Stimulated activated CD4-positive, alpha-beta T cell treated with anti-CD3 and anti-CD28 coated beads, Interleukin-15, amount 100 ng/mL, for 24 hours (primary cell): ENCODE results near the gene PCMT1.
"Not testable (repeated sequence)": the region's sequence is repeated elsewhere in the genome, so short reads cannot be mapped to it uniquely, and the experiment has no call there.

ENCODE experiments used
- DNase-seq: peaks from one replicate; pipeline ENCODE4 v3.0.0-alpha.2; 2020

Gene PCMT1

DNA sequence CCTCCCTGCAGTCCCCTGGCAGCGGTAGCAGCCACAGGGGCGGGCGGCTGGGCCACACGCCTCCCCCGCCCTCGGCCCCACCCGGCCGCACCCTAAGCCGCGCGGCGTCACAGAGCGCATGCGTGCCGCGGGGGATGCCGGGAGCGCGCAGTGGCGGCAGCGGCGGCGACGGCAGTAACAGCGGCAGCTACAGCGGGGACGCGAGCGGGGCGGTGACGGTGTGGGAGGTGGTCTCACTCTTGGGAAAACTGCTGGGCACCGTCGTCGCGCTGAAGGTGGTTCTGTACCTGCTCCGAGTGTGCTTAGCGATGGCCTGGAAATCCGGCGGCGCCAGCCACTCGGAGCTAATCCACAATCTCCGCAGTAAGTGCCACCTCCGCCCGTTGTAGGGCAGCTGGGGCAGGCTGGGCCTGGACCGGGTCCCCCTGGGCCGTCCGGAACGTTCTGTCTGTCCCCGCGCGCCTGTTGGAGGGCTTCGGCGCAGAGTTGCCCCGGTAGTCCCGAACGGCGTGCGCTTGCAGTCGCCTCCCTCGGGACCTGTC lies at the start of gene PCMT1:
TSS of gene PCMT1 (plus strand) at position 148 of the 542 bp plus-strand sequence. CDS start at position 309, 161 bp downstream.
- peak; percentile 92 for DNase-seq

DNA sequence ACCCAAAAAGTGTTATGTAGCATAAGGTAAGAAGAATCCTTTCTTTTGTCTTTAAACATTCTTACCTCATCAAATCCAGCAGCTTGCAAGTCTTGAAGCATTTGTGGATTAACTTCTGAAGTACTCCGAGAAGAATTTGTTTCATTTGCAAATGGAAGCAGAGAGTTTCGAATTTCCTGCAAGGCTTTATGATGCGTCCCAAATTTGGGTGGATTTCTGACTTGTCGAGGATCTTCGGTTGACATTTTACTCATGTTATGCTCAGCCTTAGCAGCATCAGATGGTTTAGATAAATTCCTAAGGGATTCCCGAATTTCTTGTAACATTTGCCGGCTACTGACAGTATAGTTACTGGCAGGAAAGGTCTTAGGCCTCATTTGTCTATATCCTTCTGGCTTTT lies 47.8 kb upstream of the PCMT1 start:
- DNase-seq: no peak

DNA sequence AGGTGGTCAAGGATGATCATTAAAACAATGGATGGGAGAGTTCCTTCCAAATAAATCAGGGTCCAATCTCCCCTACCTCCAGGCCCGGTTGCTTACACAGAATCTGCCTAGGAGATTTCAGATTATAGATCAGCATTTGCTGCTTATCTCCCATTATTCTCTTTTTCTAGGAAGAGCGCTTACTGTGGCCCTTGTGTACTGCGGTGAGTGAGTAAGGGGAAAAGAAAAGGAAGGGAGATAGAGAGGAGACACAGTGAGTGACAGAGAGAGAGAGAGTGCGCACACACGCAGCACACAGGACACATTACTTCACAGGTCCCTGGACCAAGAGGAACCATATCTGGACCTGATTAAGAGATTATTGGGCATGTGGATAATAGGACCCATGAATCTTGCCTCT lies 37.8 kb upstream of the PCMT1 start:
- no peak for DNase-seq

DNA sequence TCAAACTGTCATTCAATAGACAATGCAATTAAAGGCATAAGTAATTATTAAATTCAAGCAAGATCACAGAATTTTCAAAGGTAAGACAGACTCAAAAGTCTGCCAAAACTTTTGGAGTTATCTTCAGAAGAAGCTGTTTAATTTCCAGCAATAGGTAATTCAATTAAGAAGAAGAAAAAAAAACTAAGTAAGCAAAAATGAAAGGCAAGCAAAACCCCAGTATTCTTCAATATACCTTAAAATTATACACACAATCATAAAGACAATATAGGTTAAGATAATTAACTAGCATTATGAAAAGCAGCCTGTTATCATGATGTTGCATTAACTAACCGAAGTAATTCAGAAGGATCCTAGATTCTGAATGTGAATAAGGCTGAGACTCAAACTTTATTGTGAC lies 35.1 kb upstream of the PCMT1 start:
- no peak for DNase-seq

DNA sequence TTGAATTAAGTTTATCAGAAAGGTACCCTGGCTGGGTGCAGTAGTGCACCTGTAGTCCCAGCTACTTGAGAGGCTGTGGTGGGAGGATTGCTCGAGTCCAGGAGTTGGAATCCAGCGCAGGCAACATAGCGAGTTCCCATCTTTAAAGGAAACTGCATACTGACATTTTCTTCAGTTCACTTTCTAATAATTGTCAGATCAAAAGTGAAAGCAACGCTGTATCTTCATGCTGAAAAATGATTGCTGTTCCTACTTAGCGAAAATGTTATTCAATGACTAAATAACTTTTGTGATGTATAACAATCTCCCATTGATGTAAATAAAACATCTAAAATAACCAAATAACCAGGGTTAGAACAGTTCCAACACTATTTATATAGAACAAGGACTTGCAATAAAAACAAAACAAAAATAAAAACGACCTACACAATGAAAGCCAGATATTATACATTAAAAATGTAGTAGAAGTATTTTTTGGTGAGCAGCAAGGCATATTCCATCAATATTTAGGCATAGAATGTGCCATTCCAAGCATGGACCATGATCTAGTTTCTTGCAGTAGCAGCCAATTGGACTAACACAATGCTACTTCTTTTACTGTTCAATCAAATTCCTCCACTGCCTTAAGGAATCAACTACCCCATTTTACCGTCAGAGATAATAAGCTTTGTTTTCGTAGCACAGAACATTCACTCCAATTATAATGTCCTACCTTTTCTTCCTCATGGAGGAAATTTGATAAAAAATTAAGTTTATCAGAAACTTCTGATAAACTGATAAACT lies 33.2 kb upstream of the PCMT1 start:
- DNase-seq: no peak

DNA sequence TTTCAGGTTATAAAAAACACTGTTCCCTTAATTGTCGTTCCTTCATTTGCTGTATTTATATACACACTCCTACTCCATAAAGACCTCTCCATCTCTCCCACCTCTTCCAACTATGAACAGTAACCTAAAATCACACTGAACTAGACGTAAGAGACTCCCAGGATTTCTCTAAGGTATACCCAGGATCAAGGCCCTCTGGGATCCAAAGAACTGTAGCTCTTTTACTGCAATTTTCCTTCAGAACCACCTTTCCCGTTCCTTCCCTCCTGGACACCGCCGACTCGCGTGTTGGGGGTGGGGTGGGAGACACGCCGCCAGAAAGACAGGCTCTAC lies 32.3 kb upstream of the PCMT1 start:
- DNase-seq: no peak

DNA sequence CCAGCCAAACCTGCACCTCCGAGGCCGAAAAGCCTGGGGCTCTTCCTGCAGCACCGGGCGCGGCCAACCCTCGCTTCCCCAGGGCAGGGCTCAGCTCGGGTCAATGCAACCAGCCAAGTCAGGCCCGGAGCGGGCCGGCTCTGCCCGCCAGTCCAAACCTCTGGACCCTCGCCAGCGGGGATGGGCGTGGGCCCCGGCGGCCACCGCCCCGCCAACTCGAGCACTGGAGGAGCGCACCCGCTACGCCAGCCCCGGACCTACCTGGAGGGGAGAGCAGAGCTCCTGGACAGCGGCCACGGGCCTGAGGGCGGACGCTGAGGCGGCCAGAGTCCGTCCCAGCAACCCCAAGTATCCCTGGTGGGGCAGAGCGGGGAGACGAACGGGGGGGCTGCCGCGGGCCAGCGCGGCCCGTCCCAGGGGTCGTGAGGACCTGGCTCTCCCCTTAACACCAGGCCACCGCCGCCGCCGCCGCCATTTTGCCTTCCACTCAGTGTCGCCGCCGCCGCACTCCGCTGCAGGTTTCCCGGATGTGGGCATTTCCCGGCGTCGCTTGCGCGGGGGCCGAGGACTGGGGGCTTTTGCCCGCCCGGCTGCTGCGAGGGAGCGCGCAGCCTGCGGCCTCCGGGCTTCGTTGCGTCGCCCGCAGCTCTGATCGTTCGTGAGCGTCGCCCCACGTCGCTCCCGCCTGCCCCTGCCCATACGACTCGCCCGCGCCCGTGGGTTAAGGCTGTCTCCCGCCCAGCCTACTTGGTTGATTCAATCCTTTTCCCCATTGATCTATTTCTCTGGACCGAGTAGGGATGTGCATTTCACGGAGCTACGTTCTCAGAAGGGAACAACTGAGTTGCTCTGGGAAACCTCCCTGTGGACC lies 31.7 kb upstream of the PCMT1 start, which contains the start of gene LATS1:
TSS of gene LATS1 (minus strand) at position 514 of the 871 bp plus-strand sequence. CDS start 15,975 bp downstream, outside the sequence.
- peak; percentile 94 for DNase-seq

DNA sequence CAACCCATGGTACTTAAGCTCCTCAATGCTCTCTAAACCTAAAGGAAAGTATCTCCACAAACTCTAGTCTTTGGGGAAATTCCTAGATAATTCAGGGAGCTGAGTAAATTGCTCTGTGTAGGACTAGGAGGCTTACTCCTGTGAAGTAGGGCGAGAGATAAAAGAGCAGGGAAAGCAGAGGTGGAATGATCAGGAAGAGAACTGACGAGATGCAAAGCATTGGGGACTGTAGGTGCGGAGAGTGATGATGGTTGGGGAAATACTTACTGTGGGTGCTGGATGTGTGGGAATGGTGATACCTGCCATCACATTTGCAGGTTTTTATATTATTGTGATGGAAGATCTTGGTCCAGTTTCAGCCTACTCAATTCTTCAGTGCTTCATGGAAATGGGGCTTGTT lies 30.0 kb upstream of the PCMT1 start:
- DNase-seq: no peak

DNA sequence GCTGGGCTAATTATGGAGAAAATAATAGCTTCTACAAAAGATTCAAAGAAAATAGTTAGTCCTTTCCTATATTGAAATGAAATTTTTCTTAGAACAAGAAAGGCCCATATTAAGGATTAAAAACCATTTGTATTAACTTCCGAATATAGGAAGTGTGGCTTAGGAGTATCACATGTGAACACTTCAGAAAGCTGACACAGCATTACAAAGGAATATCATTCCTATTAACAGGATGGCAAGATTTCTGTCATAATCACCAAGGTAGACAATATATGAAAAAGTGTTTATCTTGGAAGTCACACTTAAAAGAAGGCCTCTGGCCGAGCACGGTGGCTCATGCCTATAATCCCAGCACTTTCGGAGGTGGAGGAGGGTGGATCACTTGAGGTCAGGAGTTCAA lies 26.3 kb upstream of the PCMT1 start:
- no peak for DNase-seq

DNA sequence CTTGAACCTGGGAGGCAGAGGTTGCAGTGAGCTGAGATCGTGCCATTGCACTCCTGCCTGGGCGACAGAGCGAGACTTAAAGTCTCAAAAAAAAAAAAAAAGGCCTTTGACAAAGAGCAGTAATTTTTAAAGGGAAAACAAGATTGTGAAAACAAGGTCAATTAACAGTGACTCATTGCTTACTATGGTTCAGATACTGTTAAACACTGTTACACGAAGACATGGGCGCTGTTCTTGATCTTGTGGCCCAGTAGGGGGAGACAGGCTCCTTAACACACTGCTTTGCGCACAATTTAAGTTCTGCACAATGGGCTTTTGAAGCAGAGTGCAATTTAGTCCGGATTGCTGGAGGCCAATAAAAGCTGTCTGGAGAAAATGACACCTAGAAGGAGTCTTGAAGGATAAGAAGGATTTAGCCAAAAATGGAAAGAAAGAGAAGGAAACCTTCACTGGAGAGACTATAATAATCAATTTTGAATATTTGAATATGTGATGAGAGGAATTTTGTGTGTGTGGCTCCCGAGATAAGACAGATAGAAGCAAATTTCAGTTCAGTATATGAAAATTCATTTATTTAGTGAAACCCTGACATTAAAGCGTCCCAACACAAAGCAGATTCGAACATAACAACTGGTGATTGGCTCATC lies 25.6 kb upstream of the PCMT1 start:
- DNase-seq: peak; percentile 41

DNA sequence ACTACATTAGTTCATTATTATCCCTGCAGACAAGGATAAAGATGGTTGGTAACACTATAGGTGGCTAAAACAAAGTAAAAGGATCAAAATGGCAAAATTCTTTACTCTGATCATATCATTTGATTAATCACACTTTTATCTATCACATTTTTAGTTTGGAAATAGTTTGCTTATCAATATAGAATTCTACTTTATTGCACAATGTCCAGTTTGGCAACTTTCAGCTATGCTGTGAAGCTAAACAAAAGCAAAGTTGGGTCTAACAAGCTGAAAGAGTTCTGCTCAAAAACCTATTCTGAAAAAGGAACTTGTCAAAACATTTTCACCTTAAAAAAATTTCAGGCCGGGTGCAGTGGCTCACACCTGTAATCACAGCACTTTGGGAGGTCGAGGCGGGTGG lies 23.8 kb upstream of the PCMT1 start:
- DNase-seq: no peak

DNA sequence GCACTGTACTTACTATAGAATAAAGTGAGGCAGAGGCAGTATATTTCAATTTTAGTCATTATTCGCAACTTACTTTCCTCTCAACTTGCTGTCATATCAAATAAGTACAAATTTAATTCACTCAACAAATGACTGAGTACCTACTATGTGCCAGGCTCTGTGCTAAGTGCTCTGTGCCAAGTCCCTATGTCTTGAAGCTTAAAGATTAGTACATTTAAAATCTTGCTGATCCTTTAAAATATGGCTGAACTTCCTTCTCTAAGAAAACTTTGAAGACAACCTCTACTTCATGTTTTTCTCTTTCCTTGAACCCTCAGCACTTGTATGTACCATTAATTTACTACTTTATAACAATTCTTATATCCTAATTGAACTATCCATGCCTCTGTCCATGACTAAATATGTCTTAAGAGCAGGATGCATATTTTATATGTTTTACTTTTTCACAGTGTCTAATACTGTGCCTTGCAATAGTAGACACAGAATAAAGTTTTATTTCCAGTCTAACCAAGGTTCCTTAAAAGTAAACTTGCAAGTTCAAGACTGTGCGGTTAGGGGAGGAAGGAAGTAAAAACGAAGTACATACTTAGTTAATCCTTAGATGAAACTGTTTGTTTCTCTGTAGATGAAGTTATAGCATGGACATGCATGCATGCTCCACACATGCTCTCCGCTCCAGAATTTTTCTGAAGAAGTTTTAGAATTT lies 21.6 kb upstream of the PCMT1 start:
- no peak for DNase-seq

DNA sequence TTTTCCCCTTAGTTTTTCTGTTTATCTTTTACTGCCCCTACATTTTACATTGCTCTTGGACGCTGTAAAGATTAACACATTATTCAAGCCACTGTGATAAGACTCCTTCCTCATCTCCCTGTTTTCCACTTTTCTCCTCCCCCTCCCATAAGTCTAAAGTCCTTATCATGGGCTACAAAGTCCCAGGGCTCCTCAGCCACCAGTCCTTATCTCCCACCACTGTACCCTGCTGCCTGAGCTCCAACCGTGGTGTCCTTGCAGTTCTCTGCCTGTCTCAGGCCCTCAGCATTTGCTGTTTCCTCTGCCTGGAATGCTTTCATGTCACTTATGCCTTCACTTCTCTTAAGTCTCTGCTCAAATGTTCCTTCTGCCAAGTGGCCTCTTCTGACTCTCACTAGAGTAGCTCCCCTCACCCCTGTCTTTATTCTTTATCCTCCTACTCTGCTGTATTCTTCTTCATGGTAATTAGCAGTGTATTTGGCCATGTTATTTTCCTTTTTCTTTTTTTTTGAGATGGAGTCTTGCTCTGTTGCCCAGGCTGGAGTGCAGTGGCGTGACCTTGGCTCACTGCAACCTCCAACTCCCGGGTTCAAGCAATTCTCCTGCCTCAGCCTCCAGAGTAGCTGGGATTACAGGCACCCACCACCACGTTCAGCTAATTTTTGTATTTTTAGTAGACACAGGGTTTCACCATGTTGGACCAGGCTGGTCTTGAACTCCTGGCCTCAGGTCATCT lies 20.9 kb upstream of the PCMT1 start:
- DNase-seq: no peak

DNA sequence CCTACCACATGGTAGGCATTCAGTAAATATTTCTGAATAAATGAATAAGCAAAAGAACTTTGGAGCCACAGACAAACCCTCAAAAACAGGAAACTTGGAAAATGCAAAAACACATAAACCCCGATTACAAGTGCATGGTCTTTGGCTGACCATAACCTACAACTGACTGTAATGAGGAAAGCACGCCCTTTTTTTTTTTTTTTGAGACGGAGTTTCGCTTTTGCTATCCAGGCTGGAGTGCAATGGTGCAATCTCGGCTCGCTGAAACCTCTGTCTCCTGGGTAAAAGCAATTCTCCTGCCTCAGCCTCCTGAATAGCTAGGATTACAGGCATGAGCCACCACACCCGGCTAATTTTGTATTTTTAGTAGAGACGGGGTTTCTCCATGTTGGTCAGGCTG lies 19.7 kb upstream of the PCMT1 start:
- no peak for DNase-seq

DNA sequence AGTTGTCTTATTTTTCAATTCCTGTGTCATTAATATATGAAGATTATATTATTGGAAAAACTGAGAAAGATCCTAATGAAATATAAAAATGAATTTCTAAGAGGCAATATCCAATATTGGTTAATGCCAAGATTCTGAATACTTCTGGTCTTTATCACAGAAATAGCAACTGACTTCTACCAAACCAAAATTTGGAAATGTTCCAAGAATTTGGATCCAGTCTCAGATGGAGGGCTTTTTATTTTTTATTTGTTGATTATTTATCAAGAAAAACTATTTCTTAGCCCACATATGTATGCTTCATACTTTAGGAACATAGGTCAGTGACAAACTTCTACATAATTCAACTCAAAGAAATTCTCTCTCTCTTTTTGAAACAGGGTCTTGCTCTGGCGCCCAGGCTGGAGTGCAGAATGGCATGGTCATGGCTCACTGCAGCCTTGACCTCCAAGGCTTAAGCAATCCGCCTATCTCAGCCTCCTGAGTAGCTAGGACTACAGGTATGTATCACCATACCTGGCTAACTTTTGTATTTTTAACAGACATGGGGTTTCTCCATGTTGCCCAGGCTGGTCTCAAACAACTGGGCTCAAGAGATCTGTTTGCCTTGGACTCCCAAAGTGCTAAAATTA lies 16.3 kb upstream of the PCMT1 start:
- no peak for DNase-seq

DNA sequence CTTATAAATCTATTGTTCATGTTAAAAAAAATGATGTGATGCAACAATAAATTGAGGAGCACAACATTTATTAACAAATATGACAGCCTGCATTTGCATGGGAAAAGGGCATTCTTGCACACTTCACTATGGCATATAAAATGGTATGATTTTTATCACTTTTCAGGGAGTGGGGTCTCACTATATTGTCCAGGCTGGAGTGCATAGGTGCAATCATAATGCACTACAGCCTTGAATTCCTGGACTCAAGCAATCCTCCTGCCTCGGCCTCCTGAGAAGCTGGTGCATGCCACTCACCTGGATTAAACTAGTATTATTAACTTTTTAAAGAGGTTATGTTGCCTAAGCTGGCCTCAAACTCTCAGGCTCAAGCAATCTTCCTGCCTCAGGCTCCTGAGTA lies 14.6 kb upstream of the PCMT1 start:
- no peak for DNase-seq

DNA sequence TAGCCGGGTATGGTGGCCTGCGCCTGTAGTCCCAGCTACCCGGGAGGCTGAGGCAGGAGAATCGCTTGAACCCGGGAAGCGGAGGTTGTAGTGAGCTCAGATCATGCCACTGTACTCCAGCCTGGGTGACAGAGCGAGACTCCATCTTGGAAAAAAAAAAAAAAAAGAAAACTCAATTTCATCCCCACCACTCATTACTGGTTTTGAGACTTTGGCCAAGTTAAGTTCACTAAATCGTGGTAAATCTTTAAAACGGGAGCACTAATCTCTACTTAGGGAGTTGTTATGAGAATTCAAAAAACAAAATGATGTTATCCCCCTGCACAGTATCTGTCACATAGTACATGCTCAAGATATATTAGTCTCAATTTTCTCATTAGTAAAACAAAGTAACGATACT lies 4.3 kb upstream of the PCMT1 start:
- not testable (repeated sequence) for DNase-seq

DNA sequence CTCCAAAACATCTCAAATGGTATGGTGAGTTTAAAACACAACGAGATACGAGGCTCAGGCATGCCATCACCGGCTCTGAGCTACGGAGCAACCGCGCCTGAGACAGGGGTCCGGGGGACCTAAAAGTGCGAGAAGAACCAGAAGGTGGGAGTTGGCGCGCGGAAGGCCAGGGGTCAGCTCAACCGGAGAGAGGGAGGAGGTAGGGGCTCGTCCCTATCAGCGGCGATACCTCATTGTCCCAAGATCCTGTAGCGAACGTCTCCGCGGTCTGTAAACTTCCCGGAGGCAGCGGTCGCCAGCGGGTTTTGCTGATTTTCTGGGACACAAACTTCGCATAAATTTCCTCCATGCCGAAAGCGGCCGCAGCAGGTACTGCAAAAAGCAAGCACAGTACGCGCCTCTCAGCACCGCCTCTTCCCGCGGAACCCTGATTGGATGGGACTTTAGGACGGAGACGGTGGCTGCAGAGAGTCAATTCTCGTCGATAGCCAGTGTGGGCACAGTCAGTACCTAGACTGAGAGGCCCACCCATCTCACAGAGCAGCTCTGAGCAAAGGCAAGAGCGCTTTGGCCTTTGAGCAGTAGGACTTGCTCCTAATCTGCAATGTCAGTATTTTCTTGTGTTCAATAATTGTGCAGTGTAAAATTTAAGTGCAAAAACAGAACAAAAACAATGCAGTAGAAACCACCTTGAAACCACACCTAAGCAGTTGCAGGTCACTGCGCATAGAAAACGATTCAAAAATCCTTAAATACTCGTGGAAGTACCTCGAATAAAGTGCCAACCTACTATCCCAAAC lies 3.2 kb upstream of the PCMT1 start, which contains the start of gene NUP43:
TSS of gene NUP43 (minus strand) at position 383 of the 800 bp plus-strand sequence. CDS start at position 349, 34 bp downstream.
- DNase-seq: peak; percentile 96

DNA sequence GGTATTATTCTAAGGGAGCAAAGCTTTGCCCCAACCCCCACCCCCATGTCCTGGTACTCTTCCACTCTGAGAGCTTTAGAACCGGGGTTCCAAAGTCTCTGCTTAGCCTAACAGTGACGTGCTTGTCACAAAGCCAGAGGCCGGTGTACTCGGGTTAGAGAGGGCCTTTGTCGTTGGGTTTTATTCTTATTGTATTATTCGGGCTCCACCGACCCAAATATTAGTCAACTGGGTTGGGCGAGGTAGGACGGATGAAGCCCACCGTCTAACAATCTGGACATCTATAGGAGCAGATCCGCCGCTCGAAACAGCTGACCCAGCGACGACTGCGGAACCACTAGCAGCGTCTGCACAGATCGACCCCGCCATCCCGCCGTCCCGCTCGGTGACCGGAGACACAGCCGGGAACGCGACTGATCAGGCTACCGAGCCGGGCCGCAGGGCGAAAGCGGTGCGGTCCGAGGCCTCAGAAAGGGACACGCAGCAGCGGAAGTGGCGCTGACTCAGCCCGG lies 403 bp upstream of the PCMT1 start:
- not testable (repeated sequence) for DNase-seq

DNA sequence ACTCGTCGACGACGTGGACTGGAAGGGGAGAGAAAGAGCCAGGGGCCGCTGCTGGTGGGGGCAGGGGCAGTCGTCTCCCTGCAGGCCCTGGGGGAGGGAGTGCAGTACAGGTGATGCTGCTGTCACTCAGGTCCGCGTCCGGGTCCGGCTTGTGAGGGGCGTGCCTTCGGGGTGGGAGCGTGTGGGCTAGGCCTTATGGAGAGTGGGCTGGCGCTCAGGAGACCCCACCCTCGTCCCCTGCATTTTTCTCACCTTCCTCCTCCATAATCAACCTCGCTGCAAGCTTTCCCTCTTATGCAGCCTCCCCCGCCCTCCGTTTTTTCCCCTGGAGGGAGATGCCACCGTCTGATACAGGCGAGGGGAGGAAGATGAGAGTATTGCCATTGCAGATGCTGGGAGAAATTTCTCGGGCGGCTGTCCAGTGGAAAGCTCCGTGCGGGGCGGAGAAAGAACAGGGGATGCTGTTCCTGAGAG lies 632 bp downstream of the PCMT1 start:
- peak; percentile 85 for DNase-seq
